ENCODE measurements around the gene RBFOX2. TPM values are rescaled to one million over a fixed set of nuclear protein-coding genes. Genes with fewer than 3 reads are reported as not detected.
A peak's percentile ranks its signal among the peaks of the same experiment; 100 is the strongest.

RBFOX2 gene
- polyA plus RNA-seq, 4 donors, result 126 to 138 (median 128) TPM

DNA sequence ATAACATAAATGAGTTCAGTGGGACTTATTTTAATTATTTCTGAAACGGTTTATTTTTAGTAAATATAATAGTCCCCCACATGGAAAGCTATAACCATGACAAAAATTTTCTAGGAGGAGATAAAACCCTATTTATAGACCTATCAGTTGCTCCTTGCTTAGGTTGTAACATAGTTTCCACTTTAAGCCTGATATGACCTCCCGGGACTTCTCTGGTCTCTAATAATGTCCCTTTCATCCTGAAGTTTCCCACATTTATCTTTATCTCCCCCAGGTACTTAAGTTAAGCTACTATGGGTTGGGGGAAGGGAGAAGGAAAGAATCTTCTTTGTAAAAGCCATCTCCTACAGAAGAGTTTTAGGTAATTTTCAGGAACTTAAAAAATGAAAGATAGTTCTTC is 117.7 kb downstream of the RBFOX2 start:
- no peak for DNase-seq (ENCODE audit: low read depth in 4 of 4, low spot score in 2 of 4)

DNA sequence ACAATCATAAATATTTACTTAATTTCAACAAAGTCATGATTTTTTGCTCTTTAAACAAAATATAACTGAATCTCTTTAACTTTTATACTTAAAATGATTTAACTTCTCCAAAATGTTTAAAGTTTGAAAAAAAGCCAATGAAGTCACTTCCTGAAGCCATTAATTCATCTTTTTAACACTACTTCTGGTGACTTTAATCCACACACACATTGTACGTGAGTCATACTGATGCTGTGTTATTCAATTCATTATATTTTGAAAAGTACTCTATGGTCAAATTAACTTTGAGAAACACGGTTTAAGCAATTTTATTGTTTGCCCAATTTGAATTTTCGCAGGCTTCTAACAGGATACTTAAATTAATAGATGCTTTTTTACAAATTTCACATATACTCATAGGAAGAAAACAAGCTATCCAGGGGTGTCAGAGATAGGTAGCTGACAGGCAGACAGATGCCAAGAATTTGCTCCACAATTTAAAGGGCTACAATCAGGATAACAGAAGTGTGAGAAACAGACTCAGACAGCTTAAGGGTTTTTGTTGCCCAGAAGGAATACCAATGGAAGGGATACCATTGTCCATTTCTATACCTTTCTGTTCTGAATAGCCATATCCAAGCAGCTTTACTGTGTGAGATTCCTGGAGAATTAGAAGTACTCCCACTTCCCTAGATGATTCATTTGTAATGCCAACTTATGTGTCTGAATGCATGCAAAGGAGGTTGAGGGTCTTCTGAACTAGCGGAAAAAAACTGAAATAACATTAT is 118.4 kb downstream of the RBFOX2 start:
- DNase-seq (ENCODE audit: low read depth in 4 of 4, low spot score in 2 of 4), result no peak

DNA sequence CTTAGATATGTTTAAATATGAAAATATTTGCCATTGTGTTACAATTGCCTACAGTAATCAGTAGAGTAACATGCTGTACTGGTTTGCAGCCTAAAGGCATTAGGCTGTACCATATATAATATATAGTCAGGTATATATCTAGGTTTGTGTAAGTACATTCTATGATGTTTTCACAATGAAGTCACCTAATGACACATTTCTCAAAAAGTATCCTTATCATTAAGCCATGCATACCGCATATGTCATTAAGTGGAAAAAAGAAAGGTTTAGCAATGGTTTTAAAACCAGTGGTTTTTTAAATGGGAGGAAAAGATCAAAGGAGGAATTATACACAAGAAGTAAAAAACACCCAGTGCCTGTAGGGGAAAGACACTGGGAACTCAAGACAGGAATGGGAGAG is 122.7 kb downstream of the RBFOX2 start:
- no peak for DNase-seq (ENCODE audit: low read depth in 4 of 4, low spot score in 2 of 4)

DNA sequence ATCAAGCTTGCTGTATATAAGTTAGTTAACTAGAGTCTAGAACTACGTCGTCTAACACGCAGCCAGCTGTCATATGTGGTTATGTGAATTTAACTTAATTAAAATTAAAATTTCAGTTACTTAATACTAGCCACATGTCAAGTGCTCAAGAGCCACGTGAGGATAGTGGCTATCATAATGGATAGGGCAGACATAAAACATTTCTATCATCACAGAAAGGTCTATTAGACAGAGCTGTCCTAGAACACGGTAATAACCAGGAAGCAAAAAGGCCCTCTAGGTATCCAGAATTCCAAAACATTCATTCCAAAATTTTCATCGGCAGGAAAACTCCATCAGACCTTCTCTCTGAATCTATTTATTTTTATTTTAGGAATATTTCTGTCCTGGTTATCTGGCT is 123.9 kb downstream of the RBFOX2 start:
- DNase-seq (ENCODE audit: low read depth in 4 of 4, low spot score in 2 of 4), result no peak

DNA sequence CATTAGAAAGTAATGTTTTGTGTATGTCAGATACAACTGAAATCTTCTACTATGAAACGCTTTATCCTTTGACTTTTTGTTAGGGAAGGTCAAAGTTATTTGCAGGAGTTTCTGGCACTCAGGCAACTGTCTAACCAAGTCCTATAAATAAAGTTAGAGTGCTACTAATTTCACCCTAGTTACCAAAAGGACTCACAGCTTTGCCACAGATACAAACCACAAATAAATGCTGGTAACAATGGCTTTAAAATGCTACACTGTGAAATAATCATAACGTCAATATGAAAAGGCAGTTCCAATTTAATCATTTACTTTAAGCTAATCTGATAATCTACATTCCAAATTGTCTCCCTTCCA is 124.3 kb downstream of the RBFOX2 start:
- DNase-seq (ENCODE audit: low read depth in 4 of 4, low spot score in 2 of 4), result no peak

DNA sequence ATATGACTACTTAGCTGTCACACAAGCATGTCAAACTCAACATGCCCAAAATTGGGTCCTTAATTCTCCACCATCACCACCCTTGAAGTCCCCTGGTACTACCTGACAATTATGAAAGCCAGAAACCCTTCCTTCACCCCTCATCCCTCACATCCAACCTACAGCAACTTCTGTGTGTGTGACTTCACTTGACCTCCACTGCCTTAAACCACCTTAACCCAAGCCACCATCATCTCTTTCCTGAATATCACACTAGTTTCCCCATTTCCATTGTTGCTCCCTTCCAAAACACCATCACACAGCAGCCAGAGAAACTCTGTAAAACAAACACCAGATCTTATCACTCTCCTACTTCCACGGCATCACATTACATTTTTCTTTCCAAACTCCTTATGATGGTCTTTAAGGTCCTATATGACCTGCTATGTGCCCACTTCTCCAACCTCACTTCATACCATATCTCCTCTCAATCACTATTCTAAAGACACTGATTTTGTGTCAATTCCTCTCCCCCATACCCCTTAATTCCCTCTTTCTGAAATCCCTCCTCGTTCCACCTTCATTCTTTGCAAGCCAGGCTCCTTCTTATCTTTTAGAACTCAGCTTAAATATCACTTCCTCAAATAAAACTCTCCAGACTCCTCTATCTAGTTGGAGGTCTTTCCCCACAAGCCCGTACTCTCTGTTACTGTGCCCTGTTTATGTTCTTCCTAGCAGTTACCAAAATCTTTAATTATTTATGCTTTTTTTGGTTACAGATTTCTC is 124.9 kb downstream of the RBFOX2 start:
- no peak for DNase-seq (ENCODE audit: low read depth in 4 of 4, low spot score in 2 of 4)

DNA sequence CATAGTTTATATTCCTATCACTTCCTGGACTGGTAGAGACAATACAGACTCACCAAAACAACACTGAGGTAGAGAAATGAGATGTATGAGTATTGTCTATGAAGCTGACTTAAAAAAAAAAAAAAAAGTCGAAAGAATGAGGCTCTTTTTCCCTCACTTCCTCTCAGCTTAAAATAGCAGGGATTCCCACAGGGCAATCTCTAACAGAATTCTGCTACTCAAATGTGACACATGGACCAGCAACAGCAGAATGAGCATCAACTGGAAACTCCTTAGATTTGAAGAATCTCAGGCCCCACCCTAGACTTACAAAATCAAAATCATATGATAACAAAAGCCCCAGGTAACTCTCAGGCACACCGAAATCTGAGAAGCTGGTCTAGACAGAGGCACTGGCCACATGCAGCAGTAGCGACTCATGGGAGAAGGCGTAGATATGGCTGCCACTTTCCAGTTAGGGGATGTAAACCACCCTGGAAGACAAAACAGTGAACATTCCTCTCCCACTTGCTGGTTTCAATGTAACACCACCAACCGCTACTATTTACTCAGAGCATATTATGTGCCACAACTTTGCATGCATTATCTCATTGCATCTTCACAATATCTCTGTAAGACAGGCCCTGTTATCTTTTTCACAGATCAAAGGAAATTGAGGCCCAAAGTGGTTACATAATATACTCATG is 128.0 kb downstream of the RBFOX2 start:
- no peak for DNase-seq (ENCODE audit: low read depth in 4 of 4, low spot score in 2 of 4)

DNA sequence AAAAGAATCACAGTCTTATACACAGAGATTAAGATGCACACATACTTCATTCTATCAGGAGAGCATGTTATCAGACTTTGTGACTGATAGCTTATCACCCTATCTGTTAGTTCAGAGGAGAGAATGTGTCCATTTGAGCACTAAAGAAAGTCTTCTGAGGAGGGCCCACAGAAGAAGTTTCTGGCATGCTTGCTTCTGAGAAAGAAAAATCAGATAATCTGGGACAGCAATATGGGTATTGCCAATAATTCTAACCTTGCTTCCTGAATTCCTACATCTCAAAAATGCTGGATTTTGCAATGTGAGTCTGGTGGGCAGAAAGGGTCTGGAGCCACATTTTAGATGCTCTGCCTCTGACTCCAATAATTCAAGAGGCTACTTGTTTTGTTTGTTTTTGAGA is 128.9 kb downstream of the RBFOX2 start:
- DNase-seq (ENCODE audit: low read depth in 4 of 4, low spot score in 2 of 4), result no peak

DNA sequence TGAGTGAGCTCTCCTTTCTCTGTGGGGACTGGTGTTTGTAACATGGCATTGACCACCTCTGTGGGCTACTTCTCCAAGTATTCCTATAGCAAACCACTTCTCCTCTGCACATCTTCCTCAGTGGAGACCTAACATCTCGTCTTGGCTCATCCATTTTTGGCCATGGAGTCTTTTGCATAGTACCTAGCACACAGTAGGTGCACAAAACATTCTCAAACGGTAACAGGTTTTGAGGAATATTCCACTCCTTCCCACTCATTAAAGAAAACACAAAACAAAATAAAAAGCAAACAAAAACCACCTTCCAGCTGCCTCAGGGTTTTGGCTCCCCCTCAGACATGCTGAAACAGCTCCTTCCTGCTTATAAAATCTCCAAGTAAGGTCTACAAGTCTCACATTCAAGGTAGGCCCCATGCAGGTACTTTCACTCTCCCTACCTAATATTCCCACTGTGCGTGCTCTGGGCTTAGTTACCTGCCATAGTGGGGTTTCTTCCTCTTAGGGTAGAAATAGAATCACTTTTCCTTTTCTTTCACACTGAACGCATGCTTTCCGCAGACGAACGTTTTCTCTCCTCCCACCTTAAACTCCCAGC is 132.4 kb downstream of the RBFOX2 start:
- no peak for DNase-seq (ENCODE audit: low read depth in 4 of 4, low spot score in 2 of 4)

DNA sequence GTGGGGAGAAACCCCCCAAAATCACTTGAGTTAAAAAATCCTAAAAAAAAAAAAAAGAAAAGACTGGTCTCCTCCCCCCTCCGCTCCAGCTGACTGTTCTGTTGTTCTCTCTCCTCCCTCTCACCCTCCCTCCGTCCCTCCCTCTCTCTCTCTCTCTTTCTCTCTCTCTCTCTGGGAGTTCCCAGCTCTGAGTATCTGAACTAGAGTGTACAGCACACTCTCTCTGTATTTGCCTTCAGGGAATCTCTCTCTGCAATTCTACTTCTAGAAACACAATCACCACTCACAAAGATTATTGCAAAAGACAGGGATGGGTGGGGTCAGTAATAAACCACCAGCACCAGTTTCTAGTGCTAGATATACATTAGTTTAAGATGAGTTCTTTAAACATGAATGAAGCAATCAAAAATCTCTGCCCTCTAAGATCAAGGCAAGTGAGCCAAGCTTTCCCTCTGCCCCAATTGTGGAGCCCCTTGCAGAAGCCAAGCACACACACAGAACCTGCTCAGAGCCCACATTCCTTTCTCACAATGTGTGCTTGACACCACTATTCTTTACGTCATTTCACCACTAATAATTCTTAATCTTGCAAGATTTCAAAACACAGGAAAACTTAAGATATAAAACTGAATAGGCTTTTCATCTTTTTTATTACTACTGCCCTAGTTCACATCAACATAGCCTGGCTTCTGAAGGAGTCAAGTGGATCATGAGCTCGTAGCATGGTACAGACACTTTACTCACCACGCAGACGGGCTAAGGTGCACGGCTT is 133.5 kb downstream of the RBFOX2 start:
- peak in 1 of 4 donors; percentile 50 for DNase-seq (ENCODE audit: low read depth in 4 of 4, low spot score in 2 of 4)

DNA sequence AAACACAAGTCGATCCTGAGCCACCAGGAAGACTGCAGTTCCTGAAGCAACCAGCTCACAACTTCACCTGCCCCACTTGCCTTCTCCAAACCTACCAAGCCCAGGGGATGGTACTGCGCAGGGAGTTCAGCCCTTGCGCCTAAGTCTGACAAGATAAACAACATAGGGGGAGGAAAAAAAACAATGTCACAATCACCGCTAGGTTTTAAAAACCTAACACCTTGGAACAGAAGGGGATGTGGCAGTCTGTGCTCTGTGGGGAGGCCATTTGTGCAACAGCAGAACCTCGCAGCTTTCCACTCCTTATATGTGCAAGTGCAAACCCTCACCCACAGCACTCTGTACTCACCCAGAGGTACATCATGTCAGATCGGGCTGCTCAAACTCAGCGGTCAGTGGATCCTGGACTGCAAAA is 134.2 kb downstream of the RBFOX2 start:
- no peak for DNase-seq (ENCODE audit: low read depth in 4 of 4, low spot score in 2 of 4)

DNA sequence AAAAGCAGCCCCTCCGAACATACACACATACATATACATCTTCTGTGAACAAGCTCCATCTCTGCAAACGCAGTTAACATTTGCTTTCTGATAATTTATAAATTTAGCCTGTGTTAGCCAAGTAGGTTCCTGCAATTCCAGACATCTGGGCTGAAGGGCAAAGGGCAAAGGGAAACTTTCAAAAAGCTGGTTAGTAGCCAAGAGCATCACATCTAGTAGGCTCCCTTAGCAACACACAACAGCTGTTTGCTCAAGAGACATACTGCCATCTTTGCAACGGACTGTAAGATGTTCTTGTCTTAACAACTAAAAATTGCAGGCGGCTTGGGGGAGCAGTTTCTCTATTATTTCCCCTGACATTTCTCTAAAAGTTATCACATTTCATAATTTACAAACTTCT is 134.9 kb downstream of the RBFOX2 start:
- DNase-seq (ENCODE audit: low read depth in 4 of 4, low spot score in 2 of 4), result peak in 3 of 4 donors; percentile 42 to 69 (median 52)

DNA sequence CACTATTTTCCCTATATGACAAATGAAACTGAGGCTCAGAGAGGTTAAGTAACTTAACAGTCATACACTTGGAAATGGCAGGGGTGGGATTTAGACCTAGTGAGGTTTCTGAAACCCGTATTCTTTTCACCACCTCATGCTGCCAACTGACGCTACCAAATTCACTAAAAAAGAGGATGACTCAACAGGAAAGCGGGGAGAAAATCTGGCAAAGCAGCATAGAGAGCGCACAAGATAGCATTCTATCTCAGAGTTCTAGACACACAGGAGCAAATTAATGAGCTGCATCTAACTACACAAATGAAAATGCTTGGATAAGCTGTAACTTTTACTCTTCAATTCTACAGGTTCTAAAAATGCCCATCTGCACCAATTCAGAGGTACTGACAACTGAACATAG is 136.4 kb downstream of the RBFOX2 start:
- DNase-seq (ENCODE audit: low read depth in 4 of 4, low spot score in 2 of 4), result no peak

DNA sequence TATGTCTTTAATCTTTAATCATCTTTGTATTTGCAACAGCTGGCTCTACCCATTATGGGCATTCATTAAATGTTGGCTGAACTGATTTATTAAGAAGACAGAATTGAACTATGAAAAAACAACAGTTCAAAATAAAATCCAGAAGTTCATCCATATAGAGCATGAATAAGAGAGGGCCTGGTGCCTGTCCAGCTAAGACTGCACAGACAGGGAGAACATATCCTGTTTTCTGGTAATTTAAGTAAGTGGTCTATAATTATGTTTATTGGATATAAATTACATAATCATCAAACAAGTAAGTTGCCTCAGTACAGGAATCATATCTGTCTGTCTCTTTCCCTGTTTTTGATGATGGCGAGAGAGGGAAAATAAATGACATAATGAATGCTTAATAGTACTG is 137.2 kb downstream of the RBFOX2 start:
- no peak for DNase-seq (ENCODE audit: low read depth in 4 of 4, low spot score in 2 of 4)

DNA sequence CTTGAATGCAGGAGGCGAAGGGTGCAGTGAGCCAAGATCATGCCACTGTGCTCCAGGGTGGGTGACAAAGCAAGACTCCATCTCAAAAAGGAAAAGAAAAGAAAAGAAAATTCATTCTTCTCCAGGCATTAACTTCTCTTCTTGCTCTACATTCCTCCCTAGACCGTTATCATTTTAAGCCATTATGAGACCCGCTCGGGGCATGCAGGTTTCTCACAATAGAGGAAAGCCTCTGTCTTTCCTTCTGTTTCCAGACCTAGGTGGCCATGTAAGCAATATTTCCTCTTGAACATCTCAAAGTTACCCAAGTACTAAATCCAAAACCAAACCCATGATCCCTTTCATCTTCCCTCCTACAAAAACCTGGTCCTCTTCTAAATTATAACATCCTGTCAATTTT is 139.6 kb downstream of the RBFOX2 start:
- DNase-seq (ENCODE audit: low read depth in 4 of 4, low spot score in 2 of 4), result no peak

DNA sequence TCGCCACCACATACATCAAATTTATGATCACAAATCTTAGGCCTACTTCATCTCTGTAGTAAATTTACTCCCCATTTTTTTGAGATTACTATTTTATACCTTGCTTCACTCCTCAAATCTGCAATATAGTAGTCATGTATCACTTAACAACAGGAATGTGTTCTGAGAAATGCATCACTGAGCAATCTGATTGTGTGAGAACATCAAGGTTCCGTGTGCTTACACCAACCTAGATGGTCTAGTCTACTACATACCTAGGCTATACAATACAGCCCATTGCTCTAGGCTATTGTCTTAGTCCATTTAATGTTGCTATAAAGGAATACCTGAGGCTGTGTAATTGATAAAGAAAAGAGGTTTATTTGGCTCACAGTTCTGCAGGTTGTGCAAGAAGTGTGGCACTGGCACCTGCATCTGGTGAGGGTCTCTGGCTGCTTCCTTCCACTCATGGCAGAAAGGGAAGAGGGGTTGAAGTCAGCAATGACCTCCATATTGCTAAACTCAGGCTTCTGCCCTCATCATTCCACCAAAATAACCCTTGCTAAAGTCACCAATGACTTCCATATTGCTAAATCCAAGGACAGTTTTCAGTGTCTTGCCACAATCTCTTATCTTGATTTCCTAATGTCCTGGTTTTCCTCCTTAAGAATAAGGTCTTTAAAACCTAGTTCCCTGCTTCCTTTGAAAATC is 140.3 kb downstream of the RBFOX2 start:
- no peak for DNase-seq (ENCODE audit: low read depth in 4 of 4, low spot score in 2 of 4)

DNA sequence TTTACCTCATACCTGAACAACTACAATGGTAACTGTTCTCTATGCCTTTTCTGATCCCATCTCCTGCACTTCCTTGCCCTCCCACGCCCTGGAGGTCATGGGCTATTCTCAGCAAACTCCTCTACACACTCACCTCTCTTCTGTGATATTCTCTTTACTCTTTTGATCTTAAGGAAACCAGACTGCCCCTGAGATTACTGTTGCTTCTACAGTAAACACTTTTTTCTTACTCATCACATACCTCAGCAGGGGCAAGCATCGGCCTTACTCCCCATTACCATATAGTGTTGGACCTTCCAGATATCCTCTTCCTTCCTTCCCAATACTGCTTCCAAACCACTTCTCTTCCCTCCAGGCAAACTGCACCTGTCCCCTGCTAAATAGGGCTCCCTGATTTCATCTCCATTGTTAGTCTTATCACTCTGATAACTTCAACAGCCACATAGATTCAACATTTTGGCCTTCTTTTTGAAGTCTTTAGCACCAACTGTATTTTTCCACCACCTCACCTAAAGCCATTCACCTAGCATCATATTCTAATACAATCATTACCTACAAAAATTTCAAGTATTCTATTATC is 141.2 kb downstream of the RBFOX2 start:
- DNase-seq (ENCODE audit: low read depth in 4 of 4, low spot score in 2 of 4), result no peak

DNA sequence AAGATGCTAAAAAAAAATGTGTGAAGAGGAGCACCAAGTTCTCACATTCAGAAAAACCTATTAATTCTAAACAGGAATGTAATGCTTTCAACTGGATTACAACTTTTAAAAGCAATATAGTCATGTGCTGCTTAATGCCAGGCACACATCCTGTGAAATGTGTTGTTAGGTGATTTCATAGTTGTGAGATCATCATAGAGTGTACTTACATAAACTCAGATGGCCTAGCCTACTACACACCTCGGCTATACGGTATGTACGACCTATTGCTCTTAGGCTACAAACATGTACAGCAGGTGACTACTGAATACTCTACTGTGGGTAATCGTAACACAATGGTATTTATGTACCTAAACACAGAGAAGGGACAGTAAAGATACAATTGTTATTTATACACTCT is 142.3 kb downstream of the RBFOX2 start:
- DNase-seq (ENCODE audit: low read depth in 4 of 4, low spot score in 2 of 4), result no peak

DNA sequence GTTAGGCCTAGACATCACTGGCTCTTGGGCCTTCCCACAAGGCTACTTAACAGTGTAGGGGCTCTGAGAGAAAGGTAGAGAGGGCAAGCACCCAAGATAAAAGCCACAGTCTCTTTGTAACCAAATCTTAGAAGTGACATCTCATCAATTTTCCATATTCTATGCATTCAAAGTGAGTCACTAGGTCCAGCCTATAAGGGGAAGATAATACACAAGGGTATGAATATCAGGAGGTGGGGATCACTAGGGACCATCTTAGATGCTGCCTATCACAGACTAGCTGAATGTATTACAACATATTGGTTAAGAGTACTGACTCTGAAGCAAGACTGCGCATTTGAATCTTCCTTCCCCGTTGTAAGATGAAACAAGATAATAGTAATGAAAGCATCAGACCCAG is 144.1 kb downstream of the RBFOX2 start:
- no peak for DNase-seq (ENCODE audit: low read depth in 4 of 4, low spot score in 2 of 4)
